Measurements from ENCODE around the gene DLX4. TPM values are rescaled to one million over a fixed set of nuclear protein-coding genes. Genes with fewer than 3 reads are reported as not detected.

DLX4 gene
- total RNA-seq, 2 experiments from 2014 or later = 0.23 TPM; not detected in 1

DNA sequence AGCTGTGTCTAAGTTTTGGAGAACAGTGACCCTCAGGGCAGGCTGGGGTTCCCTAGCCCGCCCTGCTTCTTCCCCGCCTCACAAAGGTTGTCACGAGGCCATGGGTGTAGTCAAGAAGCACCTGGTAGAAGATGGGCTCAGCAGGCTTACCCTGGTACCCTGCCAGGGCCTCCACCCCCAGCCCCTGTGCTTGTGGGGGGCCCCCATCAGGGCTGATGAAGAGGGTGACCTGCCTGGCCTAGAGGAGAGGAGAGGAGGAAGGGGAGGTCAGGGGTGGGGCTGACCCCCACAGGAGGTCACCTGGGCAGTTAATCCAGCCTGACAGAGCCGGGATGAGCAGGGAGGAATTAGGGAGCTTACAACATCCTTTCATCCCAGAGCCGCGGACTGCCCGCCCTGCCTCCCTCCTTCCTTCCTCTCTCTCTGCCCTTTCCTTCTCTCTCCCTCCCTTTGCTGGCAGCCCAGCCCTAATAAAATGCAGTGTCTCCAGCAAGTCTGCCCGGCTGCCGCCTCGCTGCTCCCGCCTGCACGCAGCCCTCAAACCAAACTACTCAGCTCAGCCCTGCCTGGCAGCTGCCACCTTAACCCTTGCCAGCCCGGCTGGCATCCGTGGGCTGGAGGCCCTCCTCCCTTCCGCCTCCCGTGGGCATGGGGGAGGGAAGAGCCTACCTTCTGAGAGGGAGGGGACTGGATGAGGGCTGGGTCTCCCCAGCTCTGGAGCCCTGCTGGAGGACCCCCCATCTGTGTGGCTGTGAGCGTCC is 18.9 kb downstream of the DLX4 start:
- Mint-ChIP-seq H3K36me3 (no peaks in the 10 kb centered on the region), H3K27ac (no peak overlapping the region), H3K4me1 (peaks cover under 1% of the 10 kb centered on the region), H3K27me3 (peaks cover 69% of the 10 kb centered on the region), H3K4me3 (no peak overlapping the region), H3K9me3 (ENCODE audit: low read depth) (no peaks in the 10 kb centered on the region)
- DNase-seq = no peak
- CTCF ChIA-PET = interaction anchor here (0.7 to 3.6 kb wide), 3 partner anchors 10 to 126 kb away, joined by 3 to 26 read pairs (median 5); no protein-coding TSS in a partner anchor
- no peak for ATAC-seq

DNA sequence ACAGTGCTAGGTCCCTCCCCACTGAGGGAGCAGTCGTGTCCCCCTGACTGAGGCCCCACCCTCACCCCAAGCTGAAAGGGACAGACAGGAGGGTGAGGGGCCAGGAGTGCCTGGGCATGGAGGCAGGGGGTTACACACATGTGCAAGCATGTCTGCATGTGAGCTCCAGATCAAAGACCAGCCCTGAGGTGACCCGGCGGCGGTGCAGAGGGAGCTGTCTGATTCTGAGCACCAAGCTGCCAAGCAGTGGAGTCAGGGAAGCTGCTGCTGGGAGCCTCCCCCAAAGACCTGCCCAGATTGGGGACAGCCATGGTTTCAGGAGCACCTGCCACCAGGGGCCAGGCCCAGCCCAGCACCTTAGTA is 20.5 kb downstream of the DLX4 start:
- Mint-ChIP-seq H3K36me3 (no peaks in the 10 kb centered on the region), H3K4me1 (peaks cover 10% of the 10 kb centered on the region), H3K9me3 (ENCODE audit: low read depth) (no peaks in the 10 kb centered on the region), H3K27ac (no peak overlapping the region), H3K27me3 (peaks cover 73% of the 10 kb centered on the region), H3K4me3 (no peak overlapping the region)
- DNase-seq (no peak), ATAC-seq (no peak)
- CTCF ChIA-PET = interaction anchor here (0.8 to 3.6 kb wide), 6 partner anchors 8 to 275 kb away, joined by 3 to 26 read pairs (median 4); no protein-coding TSS in a partner anchor

DNA sequence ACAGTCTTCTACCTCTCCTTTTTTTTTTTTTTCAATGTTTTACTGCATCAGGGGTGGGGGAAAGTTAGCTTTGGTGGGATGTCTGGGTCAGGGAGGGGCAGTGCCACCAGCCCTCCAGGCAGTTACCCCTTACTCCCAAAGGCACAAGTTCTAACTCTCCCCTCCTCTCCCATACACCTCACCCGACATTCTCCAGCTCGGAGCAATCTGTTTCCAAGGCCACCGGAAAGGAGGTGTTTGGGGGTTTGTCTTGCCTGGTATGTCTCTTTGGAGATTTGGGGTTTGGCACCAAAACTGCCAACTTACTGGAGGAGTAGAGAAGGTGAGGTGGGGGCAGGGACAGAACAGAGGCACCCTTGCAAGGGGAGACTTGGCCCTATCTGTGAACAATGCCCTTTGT is 21.3 kb downstream of the DLX4 start:
- Mint-ChIP-seq H3K36me3 (no peaks in the 10 kb centered on the region), H3K9me3 (ENCODE audit: low read depth) (no peaks in the 10 kb centered on the region), H3K4me1 (peaks cover 17% of the 10 kb centered on the region), H3K27me3 (peaks cover 81% of the 10 kb centered on the region), H3K27ac (no peak overlapping the region), H3K4me3 (no peak overlapping the region)
- ATAC-seq = no peak
- no peak for DNase-seq
- CTCF ChIA-PET = interaction anchor here (1.1 to 3.6 kb wide), 4 partner anchors 8 to 130 kb away, joined by 4 to 26 read pairs (median 6); no protein-coding TSS in a partner anchor

DNA sequence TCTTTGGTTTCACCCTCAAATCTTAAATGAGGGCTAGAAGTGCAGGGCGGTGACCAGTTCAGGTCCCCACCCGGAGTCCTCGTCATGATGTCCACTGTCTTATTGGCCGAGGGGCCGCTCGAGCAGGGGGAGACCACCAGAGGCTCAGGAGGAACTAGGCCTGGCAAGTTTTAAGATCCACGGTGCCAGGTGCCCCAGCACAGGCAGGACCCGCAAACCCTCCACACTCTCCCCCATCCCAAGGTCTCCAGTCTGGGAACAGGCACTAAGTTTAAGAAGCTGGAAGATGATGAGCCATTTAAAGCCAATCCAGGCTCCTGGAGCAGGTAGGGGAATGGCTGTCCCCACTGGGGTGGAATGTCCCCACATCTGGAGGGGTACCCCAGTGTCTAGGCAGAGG is 21.9 kb downstream of the DLX4 start:
- H3K4me3 Mint-ChIP-seq = no peak overlapping the region
- CTCF ChIA-PET = no interaction called here
- DNase-seq (no peak), ATAC-seq (no peak)
- peaks cover 86% of the 10 kb centered on the region for H3K27me3 Mint-ChIP-seq
- H3K27ac Mint-ChIP-seq = no peak overlapping the region
- H3K36me3 Mint-ChIP-seq = no peaks in the 10 kb centered on the region
- no peaks in the 10 kb centered on the region for H3K9me3 Mint-ChIP-seq (ENCODE audit: low read depth)
- peaks cover 19% of the 10 kb centered on the region for H3K4me1 Mint-ChIP-seq

DNA sequence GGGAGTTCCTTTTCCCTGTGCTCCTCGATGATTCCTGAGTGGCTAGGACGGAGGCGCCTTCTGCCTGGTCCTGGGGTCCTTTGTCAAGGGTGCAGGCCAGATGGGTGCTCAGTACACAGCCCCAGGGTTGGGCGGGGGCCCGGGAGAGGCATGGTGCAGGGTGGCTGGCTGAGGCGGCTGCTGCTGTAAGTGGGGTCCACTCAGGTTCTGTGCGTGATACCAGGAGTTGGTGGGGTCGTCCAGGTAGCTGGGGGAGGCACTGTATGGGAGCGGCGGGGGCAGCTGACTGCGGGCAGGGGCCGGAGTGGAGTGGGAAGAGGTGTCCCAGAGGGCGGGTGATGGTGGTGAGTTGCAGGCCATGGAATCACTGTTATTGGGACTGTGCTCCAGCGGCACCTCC is 22.4 kb downstream of the DLX4 start:
- peaks cover 19% of the 10 kb centered on the region for H3K4me1 Mint-ChIP-seq
- ATAC-seq (no peak), DNase-seq (no peak)
- CTCF ChIA-PET = interaction anchor here (0.6 to 11.1 kb wide), 2 partner anchors 37 to 263 kb away, joined by 3 to 273 read pairs; no protein-coding TSS in a partner anchor
- H3K36me3 Mint-ChIP-seq = no peaks in the 10 kb centered on the region
- no peak overlapping the region for H3K27ac Mint-ChIP-seq
- no peak overlapping the region for H3K4me3 Mint-ChIP-seq
- H3K27me3 Mint-ChIP-seq = peaks cover 86% of the 10 kb centered on the region
- H3K9me3 Mint-ChIP-seq (ENCODE audit: low read depth) = no peaks in the 10 kb centered on the region

DNA sequence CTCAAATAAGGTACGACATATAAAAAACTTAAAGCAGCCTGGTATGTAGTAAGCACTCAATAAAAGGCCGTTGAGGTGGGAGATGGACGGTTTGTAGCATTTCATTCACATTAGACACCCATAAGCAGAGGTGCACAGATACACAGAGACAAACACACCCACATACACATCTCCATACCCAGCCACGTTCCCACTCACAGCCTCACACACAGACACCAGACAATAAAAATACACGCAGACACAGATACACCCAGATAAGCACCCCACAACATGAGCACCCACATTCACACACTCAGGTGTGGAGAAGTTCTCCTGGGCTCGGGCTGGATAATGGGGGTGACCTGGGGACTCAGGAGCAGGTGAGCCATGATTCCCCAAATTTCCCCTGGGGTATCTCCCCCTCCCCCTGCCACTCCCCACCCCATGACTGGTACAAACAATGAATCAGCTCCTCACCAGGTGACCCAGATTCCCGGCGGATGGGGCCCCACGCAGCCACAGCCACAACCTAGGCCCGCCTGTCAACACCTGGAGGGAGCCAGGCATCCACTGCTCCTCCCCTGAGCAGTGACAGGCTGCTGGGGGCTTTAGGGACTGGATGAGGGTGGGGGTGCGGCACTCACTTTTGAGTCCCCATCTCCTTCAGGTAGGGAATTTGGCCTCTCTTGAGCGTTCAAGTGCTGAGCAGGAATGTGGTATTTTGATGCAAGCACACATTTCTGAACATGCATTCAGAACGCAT is 23.4 kb downstream of the DLX4 start:
- CTCF ChIA-PET = interaction anchor here (0.6 to 11.1 kb wide), 2 partner anchors 38 to 262 kb away, joined by 3 to 273 read pairs; no protein-coding TSS in a partner anchor
- no peaks in the 10 kb centered on the region for H3K9me3 Mint-ChIP-seq (ENCODE audit: low read depth)
- H3K36me3 Mint-ChIP-seq = no peaks in the 10 kb centered on the region
- peaks cover 84% of the 10 kb centered on the region for H3K27me3 Mint-ChIP-seq
- H3K4me3 Mint-ChIP-seq = no peak overlapping the region
- H3K27ac Mint-ChIP-seq = no peak overlapping the region
- DNase-seq (peak; percentile 36), ATAC-seq (no peak)
- peaks cover 22% of the 10 kb centered on the region for H3K4me1 Mint-ChIP-seq

DNA sequence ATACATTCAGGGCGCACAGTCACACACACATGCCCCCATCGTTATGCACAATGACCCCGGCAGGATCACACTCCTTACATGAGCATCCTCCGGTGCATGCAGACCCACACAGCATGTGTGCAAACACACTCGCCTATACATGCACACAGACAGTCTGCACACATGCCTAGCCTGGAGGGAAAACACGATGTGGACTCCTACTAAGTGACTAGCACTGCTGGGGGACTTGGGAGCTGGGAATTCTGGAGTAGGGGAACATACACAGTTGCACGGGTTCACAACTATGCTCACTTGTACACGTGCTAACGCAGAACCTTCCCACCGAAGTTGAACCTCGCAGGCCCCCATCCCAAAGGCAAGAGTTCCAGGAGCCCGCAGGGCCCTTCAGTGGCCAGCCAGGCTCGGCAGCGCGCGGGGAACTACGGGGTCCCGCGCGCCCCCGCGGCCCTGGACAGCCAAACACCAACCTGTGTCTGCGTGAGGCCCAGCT is 24.0 kb downstream of the DLX4 start:
- peak overlapping the region; percentile 19 for H3K4me3 Mint-ChIP-seq

DNA sequence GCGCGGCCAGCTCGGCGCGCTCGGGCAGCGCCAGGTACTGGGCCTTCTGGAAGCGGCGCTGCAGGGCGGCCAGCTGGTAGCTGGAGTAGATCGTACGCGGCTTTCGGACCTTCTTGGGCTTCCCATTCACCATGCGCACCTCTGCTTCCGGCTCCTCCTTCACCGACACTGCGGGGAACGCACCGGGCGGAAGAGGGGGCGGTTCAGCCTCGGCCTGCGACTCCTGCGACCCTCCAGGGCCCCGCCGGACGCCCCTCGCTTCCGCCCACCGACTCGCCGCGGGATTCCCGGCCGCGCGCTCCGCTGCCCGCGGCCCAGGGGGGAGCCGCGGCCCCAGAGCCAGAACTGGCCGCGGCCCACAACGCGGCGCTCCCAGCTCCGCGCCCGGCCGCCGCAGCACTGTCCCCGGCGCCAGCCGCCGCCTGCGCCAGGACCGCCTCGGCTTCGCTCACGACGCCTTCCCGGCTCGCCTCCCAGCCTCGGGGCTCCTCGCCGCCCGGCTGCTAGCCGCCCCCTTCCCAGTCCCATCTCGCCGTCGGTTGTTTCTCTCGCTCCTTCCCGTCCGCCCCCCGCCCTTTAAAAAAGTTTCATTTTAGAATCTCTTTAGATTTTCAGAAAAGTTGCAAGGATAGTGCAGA is 24.6 kb downstream of the DLX4 start:
- H3K27ac Mint-ChIP-seq = no peak overlapping the region
- CTCF ChIA-PET = interaction anchor here (0.9 to 11.1 kb wide), 5 partner anchors 17 to 168 kb away, joined by 3 to 273 read pairs (median 47); partner anchors contain the start of gene DLX4
- peaks cover 77% of the 10 kb centered on the region for H3K27me3 Mint-ChIP-seq
- peaks cover 25% of the 10 kb centered on the region for H3K4me1 Mint-ChIP-seq
- peak overlapping the region; percentile 68 for H3K4me3 Mint-ChIP-seq
- DNase-seq (peak; percentile 47), ATAC-seq (peak; percentile 30)
- no peaks in the 10 kb centered on the region for H3K9me3 Mint-ChIP-seq (ENCODE audit: low read depth)
- H3K36me3 Mint-ChIP-seq = no peaks in the 10 kb centered on the region

More for the DNA sequence above, 24.0 kb downstream of the DLX4 start:
- H3K9me3 Mint-ChIP-seq (ENCODE audit: low read depth) = no peaks in the 10 kb centered on the region
- peaks cover 22% of the 10 kb centered on the region for H3K4me1 Mint-ChIP-seq
- peak; percentile 38 for DNase-seq
- no peak for ATAC-seq
- no peak overlapping the region for H3K27ac Mint-ChIP-seq
- CTCF ChIA-PET = interaction anchor here (0.9 to 11.1 kb wide), 4 partner anchors 16 to 168 kb away, joined by 3 to 273 read pairs (median 58); no protein-coding TSS in a partner anchor
- H3K27me3 Mint-ChIP-seq = peaks cover 83% of the 10 kb centered on the region
- no peaks in the 10 kb centered on the region for H3K36me3 Mint-ChIP-seq

DNA sequence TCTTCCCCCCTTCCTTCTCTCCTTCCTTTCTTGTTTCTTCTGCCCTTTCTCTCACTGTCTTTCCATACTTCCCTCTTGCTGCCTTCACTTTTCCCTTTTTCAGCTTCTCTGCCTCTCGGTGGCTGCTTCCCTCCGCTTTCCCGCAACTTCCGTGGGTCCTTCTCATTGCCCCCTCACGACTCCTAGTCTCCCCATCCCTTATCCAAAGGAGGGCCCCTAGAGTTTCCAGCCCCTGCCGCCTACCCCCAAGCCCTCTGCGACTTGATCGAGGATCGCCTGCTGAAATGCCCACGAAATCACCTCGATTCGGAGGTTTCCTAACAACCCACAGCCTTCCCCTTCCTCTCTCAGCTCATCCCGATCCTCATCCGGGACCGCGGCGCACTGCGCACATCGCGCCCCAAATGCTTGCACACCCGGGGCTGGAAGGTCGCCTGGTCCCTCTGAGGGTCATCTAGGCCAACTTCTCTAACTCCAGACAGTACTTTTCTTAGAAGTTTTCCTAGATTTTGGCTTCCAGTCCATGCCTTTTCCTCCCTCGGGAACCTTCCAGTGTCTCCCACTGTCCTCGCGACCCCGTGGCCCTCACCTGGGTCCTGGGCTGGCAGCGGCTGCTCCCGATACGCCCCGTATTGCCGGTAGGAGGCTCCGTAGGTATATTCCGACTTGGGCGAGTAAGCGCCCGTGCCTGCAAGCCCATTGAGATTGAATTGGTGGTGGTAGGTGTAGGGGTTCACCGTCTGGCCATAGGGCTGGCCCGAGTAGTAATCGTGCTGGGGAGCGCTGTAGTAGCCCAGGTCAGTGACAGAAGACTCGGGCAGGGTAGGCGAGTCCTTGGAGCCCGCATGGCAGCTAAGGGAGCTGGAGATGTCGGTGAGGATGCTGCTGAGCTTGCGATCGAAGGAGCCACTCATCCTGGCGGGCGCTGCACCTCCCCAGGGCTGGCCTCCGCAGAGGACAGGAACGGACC is 25.4 kb downstream of the DLX4 start:
- Mint-ChIP-seq H3K9me3 (ENCODE audit: low read depth) (no peaks in the 10 kb centered on the region), H3K4me3 (peak overlapping the region; percentile 68), H3K27ac (no peak overlapping the region), H3K27me3 (peaks cover 73% of the 10 kb centered on the region), H3K4me1 (peaks cover 27% of the 10 kb centered on the region), H3K36me3 (no peaks in the 10 kb centered on the region)
- CTCF ChIA-PET = interaction anchor here (0.9 to 11.1 kb wide), 9 partner anchors 18 to 425 kb away, joined by 3 to 273 read pairs (median 47); partner anchors contain the start of gene DLX4
- DNase-seq (no peak), ATAC-seq (no peak)

DNA sequence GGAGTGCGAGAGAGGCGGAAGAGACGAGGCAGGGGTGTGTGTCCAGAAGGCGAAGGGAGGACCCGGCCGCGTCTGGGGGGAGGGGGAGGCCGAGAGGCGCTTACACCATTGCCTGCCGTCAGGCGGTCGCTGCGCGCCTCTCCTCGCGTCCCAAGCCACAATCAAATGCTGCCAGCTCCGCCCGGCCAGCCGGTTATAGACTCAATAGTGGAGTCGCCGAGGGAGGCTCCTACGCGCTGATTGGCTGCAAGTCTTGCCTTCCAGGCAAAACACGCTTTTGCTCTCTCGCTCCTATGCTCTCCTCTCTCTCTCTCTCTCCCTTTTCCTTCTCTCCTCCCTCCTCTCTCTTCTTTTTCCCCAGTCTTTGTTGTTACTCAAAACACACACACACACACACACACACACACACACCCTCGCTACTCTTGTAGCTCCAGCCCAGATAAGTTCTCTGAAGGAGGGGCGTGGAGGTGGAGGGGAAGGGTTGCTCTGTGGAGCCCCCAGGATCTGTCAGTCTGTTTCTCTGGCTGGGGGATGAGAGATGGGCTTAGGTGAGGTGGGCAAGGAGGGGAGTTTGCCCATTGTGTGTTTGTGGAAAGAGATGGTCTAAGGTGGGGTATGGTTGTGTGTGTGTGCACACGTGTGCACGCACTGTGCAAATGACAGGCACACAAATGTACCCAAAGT is 26.2 kb downstream of the DLX4 start, which contains the start of gene DLX3:
TSS of gene DLX3 (minus strand) at position 170 of the 684 bp plus-strand sequence. CDS start 226 bp downstream, outside the sequence.
- peaks cover 27% of the 10 kb centered on the region for H3K4me1 Mint-ChIP-seq
- no peaks in the 10 kb centered on the region for H3K36me3 Mint-ChIP-seq
- CTCF ChIA-PET = interaction anchor here (1.1 to 11.1 kb wide), 11 partner anchors 11 to 426 kb away, joined by 3 to 273 read pairs (median 44); partner anchors contain the start of gene DLX4
- H3K9me3 Mint-ChIP-seq (ENCODE audit: low read depth) = no peaks in the 10 kb centered on the region
- DNase-seq = no peak
- no peak for ATAC-seq
- no peak within 1 kb of the TSS for H3K27ac Mint-ChIP-seq
- peaks cover 73% of the 10 kb centered on the region for H3K27me3 Mint-ChIP-seq
- H3K4me3 Mint-ChIP-seq = peak within 1 kb of the TSS; percentile 68

DNA sequence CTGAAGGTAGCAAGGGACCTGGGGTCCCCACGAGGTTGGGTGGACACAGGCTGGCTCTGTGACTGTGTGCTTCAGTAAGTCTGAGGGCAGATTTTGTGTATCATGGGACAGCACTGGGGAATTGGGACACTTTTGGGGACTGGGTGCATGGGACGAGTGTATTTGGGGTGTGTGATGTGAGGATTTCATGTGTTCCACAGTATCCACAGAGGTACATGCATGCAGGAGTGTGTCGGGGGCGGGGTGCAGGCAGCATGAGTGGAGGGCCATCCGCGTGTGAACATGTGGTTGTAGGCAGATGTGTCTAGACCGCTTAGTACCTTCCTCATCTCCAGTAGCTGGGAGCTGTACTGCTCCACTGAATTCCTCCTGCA is 27.1 kb downstream of the DLX4 start:
- H3K36me3 Mint-ChIP-seq = no peaks in the 10 kb centered on the region
- CTCF ChIA-PET = interaction anchor here (0.9 to 11.1 kb wide), 42 partner anchors 7 to 583 kb away, joined by 3 to 273 read pairs (median 15); partner anchors contain the start of genes DLX4, ITGA3, NXPH3 and PDK2
- H3K27ac Mint-ChIP-seq = no peak overlapping the region
- H3K4me3 Mint-ChIP-seq = no peak overlapping the region
- peaks cover 71% of the 10 kb centered on the region for H3K27me3 Mint-ChIP-seq
- DNase-seq (no peak), ATAC-seq (no peak)
- H3K9me3 Mint-ChIP-seq (ENCODE audit: low read depth) = no peaks in the 10 kb centered on the region
- H3K4me1 Mint-ChIP-seq = peaks cover 27% of the 10 kb centered on the region

Measured in activated CD8-positive, alpha-beta memory T cell treated with anti-CD3 and anti-CD28 coated beads, Interleukin-2, amount 10 ng/mL, durations not matched to agents 7 days and 5 days (primary cell).